GM21717 (cell line): ENCODE results near the gene UTP4.

Experiments used
- ATAC-seq: cut with Tn5 transposase; IDR thresholded peaks from one replicate; pipeline ENCODE4 v1.9.1; 2021; ENCODE audit warnings: mild to moderate bottlenecking, moderate library complexity; ENCODE audit not compliant: unreplicated experiment

UTP4 gene

GRCh38 chr16:69169607-69170352, 37.3 kb downstream of the UTP4 start:
- ATAC-seq, result no peak

GRCh38 chr16:69171325-69172084, 39.1 kb downstream of the UTP4 start:
- no peak for ATAC-seq

GRCh38 chr16:69176033-69176800, 43.8 kb downstream of the UTP4 start:
- no peak for ATAC-seq

DNA sequence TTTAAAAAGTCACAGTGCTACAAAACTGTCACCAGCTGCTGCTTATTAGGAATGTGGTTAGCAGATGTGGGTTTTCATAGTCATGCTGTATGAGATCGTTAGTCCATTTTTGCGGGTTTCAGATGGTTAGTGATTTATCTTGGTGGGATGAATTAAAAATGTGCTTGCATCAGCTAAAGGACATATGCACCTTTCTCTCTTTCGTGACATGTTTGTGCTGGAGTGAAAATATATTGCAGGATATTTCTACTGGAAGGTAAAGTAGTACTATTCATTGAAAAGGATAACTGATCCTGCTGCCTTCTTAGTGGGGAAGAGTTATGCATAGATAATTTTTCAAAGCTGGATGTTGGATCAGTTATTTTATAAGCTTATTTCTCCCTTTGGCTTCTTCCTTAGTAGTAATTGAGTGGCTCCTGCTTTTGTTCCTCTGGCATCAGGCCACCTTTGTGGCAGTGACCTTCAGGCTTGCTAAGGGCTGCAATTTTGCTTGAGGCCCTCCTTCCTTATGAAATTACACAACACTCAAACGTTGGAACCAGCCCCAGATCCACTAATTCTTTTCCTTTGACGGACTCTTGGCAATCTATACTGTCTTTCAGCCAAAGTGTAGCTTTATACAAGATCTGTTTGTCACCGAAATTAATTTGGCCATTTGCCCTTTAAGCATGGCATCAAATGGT, 47.0 kb downstream of the UTP4 start:
- ATAC-seq, result no peak

- ATAC-seq, result no peak
These were observed 47.5 kb downstream of the UTP4 start for GRCh38 chr16:69180011-69180338.

GRCh38 chr16:69182730-69183416, 50.4 kb downstream of the UTP4 start:
- ATAC-seq, result no peak

DNA sequence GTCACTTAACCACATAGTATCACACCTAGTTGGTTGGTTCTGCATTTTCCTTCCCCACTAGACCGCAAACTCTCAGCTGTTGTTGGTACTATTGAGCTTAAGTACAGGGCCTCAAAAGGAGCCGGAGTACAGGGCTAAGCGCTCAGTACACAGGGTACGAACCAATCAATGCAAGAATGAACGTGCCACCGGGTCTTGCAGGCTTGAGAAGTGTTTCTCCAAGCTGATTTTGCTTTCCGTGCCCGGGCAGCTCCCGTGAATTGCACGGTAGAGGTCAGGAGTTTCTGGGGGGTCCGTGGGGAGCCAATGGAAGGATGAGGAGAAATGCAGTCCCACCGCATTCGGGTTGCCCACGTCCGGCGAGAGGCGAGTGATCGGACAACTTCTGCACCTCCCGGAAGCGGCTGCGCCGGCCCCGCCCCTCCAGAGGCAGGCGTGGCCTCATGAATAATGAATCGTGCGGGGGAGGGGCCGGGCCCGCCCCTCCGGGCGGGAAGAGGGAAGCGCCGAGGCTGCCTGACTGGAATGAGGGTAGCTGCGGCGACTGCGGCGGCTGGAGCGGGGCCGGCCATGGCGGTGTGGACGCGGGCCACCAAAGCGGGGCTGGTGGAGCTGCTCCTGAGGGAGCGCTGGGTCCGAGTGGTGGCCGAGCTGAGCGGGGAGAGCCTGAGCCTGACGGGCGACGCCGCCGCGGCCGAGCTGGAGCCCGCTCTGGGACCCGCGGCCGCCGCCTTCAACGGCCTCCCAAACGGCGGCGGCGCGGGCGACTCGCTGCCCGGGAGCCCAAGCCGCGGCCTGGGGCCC, 54.4 kb downstream of the UTP4 start, which contains the start of gene SNTB2:
SNTB2 (plus strand) TSS at position 523 of the 804 bp plus-strand sequence; CDS start at position 526, 3 bp downstream.
- ATAC-seq, result peak; percentile 86

DNA sequence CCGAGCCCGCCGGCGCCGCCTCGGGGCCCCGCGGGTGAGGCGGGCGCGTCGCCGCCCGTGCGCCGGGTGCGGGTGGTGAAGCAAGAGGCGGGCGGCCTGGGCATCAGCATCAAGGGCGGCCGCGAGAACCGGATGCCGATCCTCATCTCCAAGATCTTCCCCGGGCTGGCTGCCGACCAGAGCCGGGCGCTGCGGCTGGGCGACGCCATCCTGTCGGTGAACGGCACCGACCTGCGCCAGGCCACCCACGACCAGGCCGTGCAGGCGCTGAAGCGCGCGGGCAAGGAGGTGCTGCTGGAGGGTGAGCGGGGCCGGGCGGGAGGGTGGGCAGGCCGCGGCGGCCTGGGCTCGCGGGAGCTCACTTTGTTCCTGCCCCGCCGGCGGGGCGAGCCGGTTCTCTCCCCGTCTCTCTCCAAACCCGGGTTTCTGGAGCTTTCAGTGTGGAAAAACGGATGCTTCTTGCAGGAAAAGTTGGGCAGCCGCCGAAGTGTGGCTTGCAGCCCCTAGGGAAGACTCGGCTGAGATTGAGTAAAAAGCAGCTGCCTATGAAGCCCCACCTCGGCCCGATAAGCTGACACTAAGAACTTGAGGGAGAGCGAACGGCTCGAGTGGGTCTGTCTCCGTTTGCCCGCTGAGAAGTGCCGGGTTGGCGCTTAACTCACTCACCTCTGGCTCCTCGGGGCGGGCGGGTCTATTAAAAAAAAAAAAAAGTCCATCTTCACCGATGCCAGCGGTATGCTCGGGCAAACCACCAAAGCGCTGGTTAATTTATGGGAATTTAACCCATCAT, 55.2 kb downstream of the UTP4 start:
- peak; percentile 18 for ATAC-seq

DNA sequence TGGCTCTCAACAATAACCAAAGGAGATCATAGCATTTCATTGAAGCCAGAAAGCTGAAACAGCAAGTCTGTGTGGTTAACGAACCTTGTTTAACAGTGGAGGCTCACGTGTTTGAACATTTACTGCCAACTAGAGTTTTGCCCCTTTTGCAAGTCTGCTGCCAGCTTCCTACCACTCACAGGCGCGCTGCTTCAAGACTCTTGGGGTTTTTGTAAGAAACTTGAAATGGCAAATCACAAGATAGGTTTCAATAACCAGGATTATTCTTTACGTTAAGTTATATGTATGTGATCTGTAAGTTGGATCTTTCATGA, 55.7 kb downstream of the UTP4 start:
- ATAC-seq, result no peak

- ATAC-seq, result no peak
These were observed 56.3 kb downstream of the UTP4 start for GRCh38 chr16:69188716-69189115.

- ATAC-seq, result no peak
These were observed 57.7 kb downstream of the UTP4 start for GRCh38 chr16:69190046-69190588.

DNA sequence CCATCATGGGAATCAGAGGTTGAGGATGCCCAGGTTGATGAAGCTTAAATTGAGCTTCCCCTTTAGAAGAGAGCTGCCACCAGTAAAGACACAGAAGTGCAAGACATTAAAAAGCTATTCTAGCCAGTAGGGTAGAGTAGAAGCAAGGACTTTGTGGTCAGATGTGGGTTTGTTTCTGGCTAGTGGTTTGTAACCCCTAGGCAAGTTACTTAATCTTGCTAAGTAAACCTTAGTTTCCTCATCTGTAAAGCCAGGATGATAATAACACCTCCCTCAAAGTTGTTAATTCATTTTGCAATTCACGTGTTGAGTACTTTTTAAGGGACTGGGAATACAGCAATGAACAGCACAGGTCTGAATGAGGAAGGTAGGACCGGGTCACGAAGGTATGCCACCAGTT, 58.1 kb downstream of the UTP4 start:
- ATAC-seq, result no peak

DNA sequence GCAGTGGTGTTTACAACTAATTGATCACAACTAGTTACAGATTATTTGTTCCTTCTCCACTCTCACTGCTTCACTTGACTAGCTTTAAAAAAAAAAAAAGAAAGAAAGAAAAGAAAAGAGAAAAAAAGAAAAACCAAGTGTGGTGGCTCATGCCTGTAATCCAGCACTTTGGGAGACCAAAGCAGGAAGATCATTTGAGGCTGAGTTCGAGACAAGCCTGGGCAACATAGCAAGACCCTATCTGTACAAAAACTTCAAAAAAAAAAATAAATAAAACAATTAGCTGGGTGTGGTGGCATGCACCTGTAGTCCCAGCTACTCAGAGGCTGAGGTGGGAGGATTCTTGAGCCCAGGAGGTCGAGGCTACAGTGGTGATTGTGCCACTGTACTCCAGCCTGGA, 58.7 kb downstream of the UTP4 start:
- ATAC-seq, result no peak

GRCh38 chr16:69193855-69194254, 61.4 kb downstream of the UTP4 start:
- ATAC-seq, result no peak

DNA sequence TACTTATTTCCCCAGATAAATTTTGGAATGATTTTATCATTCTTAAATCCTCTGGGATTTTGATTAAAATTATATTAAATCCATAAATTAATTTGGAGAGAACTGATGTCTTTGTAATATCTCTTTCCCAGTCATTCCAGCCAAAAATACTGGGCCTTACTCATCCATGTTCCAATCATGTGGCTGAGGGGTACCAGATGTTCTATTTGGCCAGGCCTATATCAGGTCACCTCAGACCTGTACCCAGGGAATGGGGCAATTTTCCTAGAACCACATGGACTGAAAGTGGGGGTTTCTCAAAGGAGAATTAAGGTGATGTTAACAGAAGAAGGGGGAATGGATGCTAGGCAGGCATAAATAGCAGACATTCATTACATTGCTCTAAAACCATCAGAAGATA, 62.0 kb downstream of the UTP4 start:
- ATAC-seq, result no peak

- no peak for ATAC-seq
These were observed 63.0 kb downstream of the UTP4 start for GRCh38 chr16:69195369-69196029.

GRCh38 chr16:69197573-69197972, 65.1 kb downstream of the UTP4 start:
- ATAC-seq, result no peak

- no peak for ATAC-seq
These were observed 66.9 kb downstream of the UTP4 start for GRCh38 chr16:69199382-69199781.
